Vein endothelial cell (primary cell): ENCODE results near the gene ZCWPW2. TPM values are rescaled to one million over a fixed set of nuclear protein-coding genes. Genes with fewer than 3 reads are reported as not detected.

Source experiments
- total RNA-seq: library from RNA; depleted of rRNA; stranded (reverse); fragments of >200 nt; gene quantifications from 2 replicates; pipeline ENCODE4 v1.2.3, GENCODE V29; 2012

Gene ZCWPW2
- under 0.01 and 0.38 TPM in 2 replicates for total RNA-seq

GRCh38 chr3:28348629-28349468 lies at the start of gene ZCWPW2, which contains the start of gene AZI2:
ZCWPW2 (plus strand) TSS chr3:28348721; CDS start chr3:28413069, 64,348 bp downstream.
AZI2 (minus strand) TSS chr3:28348824; CDS start chr3:28340617, 8,207 bp downstream.

Other genes starting within 250 kb of the ZCWPW2 start
- 4.6 and 6.0 TPM in 2 replicates for gene CMC1, start 107.1 kb upstream of the ZCWPW2 start, total RNA-seq
- gene AZI2, start 103 bp downstream of the ZCWPW2 start, total RNA-seq, result 64.9 and 119 TPM in 2 replicates